Islet precursor cell (in vitro differentiated cells): ENCODE data around the gene GAB1.

ENCODE experiments used
- DNase-seq: peaks from one replicate; pipeline ENCODE4 v3.0.0-alpha.2; 2018

Gene GAB1

GRCh38 chr4:143359644-143360193 is 23.0 kb downstream of the GAB1 start:
- DNase-seq = no peak

- no peak for DNase-seq
Measured at GRCh38 chr4:143360838-143361625, 24.4 kb downstream of the GAB1 start.

- no peak for DNase-seq
Measured at GRCh38 chr4:143362349-143363046, 25.8 kb downstream of the GAB1 start.

GRCh38 chr4:143363332-143363731 is 26.7 kb downstream of the GAB1 start:
- DNase-seq = no peak

GRCh38 chr4:143364063-143364462 is 27.4 kb downstream of the GAB1 start:
- no peak for DNase-seq

- no peak for DNase-seq
Measured at GRCh38 chr4:143367863-143368262, 31.2 kb downstream of the GAB1 start.

GRCh38 chr4:143369552-143369951 is 32.9 kb downstream of the GAB1 start:
- no peak for DNase-seq

- DNase-seq = no peak
Measured at GRCh38 chr4:143372093-143372915, 35.6 kb downstream of the GAB1 start.

- no peak for DNase-seq
Measured at GRCh38 chr4:143374255-143374654, 37.6 kb downstream of the GAB1 start.

- peak; percentile 80 for DNase-seq
Measured at GRCh38 chr4:143374771-143375170, 38.1 kb downstream of the GAB1 start.

GRCh38 chr4:143375326-143376073 is 38.8 kb downstream of the GAB1 start:
- DNase-seq = peak; percentile 71

GRCh38 chr4:143377611-143378099 is 41.0 kb downstream of the GAB1 start:
- no peak for DNase-seq

GRCh38 chr4:143380629-143381028 is 44.0 kb downstream of the GAB1 start:
- no peak for DNase-seq

GRCh38 chr4:143381189-143382118 is 44.8 kb downstream of the GAB1 start:
- DNase-seq = no peak

GRCh38 chr4:143382596-143382995 is 45.9 kb downstream of the GAB1 start:
- DNase-seq = no peak

GRCh38 chr4:143383005-143383574 is 46.4 kb downstream of the GAB1 start:
- no peak for DNase-seq

GRCh38 chr4:143384381-143384994 is 47.8 kb downstream of the GAB1 start:
- peak; percentile 49 for DNase-seq

- DNase-seq = no peak
Measured at GRCh38 chr4:143386812-143387211, 50.1 kb downstream of the GAB1 start.

- no peak for DNase-seq
Measured at GRCh38 chr4:143389579-143390195, 53.0 kb downstream of the GAB1 start.

- DNase-seq = no peak
Measured at GRCh38 chr4:143390764-143391163, 54.1 kb downstream of the GAB1 start.
